Heart right ventricle (tissue), 16 donors: ENCODE measurements around the gene ACTL7A. TPM values are rescaled to one million over a fixed set of nuclear protein-coding genes. Genes with fewer than 3 reads are reported as not detected.

Experiments used
- ATAC-seq, 8 donors: fragments of 200-7000 bp; cut with Tn5 transposase; one replicate each; pipeline ENCODE4 v1.9.1; 2020; ENCODE audit warnings: mild to moderate bottlenecking in 8 of 8, moderate library complexity in 8 of 8, moderate number of reproducible peaks in 1 of 8
- DNase-seq, 2 donors: peaks; one replicate each; pipeline ENCODE4 v3.0.0-alpha.2; 2020
- H3K27ac ChIP-seq, 10 donors: fragments of 200-600 bp; sonication (generic) in 2 of 10; one replicate each; pipeline versions ENCODE4 v1.5.0 to v1.8.0; 2020 to 2022; ENCODE audit warnings: mild to moderate bottlenecking in 3 of 10
- H3K27me3 ChIP-seq, 7 donors: fragments of 200-600 bp; one replicate each; pipeline ENCODE4 v1.8.0; 2021 to 2022; ENCODE audit warnings: mild to moderate bottlenecking in 2 of 7
- H3K36me3 ChIP-seq, 9 donors: fragments of 200-600 bp; sonication (generic) in 1 of 9; one replicate each; pipeline versions ENCODE4 v1.5.0 to v1.8.0; 2020 to 2022; ENCODE audit warnings: mild to moderate bottlenecking in 2 of 9
- H3K4me1 ChIP-seq, 9 donors: fragments of 200-600 bp; sonication (generic) in 1 of 9; one replicate each; pipeline versions ENCODE4 v1.5.0 to v1.8.0; 2020 to 2022; ENCODE audit warnings: mild to moderate bottlenecking in 4 of 9
- H3K4me3 ChIP-seq, 10 donors: fragments of 200-600 bp; sonication (generic) in 2 of 10; one replicate each; pipeline versions ENCODE4 v1.5.0 to v1.8.0; 2020 to 2022; ENCODE audit warnings: mild to moderate bottlenecking in 7 of 10, moderate library complexity in 2 of 10
- H3K9me3 ChIP-seq, 11 donors: fragments of 200-600 bp in 10 of 11; sonication (generic) in 2 of 11; one replicate each; pipeline versions ENCODE4 v1.5.0 to v1.8.0; 2013 to 2022; ENCODE audit warnings: mild to moderate bottlenecking in 2 of 11, control low read depth in 1 of 11, moderate library complexity in 1 of 11
- CTCF ChIP-seq, 9 donors: fragments of 200-600 bp; sonication (generic) in 2 of 9; IDR thresholded peaks; one replicate each; pipeline versions ENCODE4 v1.5.0 to v1.8.0; 2021 to 2022; ENCODE audit warnings: antibody characterized with exemption in 9 of 9, mild to moderate bottlenecking in 5 of 9, moderate library complexity in 1 of 9
- WGBS, 2 donors: extraction: QIAGEN DNeasy Blood & Tissue Kit; methylation state at CpG; one replicate each; pipeline ENCODE4 v1.1.7; 2013; ENCODE audit warnings: inconsistent platforms in 1 of 2; 5-methylcytosine and 5-hydroxymethylcytosine counted together
- intact Hi-C, 10 donors: fragments of 100-400 bp; cut with DNase I; formaldehyde crosslinking; loops; one replicate each; pipeline versions ENCODE4 v1.11.1 to v1.14.2; 2022
- polyA plus RNA-seq, 2 donors: library from polyadenylated mRNA; stranded (reverse); fragments of 200-250 nt; gene quantifications; one replicate each; pipeline ENCODE4 v1.2.3, GENCODE V29; 2013
- total RNA-seq, 10 donors: library from RNA; stranded (reverse); fragmentation: NEBNext Ultra II Directional in 3 of 10; extraction: Animal tissue kit (Norgen Biotek cat#: 25700) in 3 of 10; gene quantifications; one replicate each; pipeline versions ENCODE4 v1.2.1 to v1.2.4, GENCODE V29; 2021 to 2023
- donor health status: Arrhythmogenic right ventricular cardiomyopathy.
- donor health status: ischemic (EF 13 %, LVEDD 7.1; RV severe dilation, severe dysfunction).
- donor health status: healthy with polysubstance abuse.
- donor health status: DM: no; HTN: yes; CAD: no.
- donor health status: DM: no; HTN: no; CAD: no.
- donor health status: ischemic (EF 25% LVEDD 6.9; RV normal size, moderate dysfunction).
- donor health status: ischemic (EF 25% LVEDD 5.7; RV mildly dilated, moderate dysfunction).
- donor health status: healthy.
- donor health status: DM: yes; HTN: yes; CAD: no.
- donor health status: Ischemic cardiomyopathy.
- donor health status: ischemic (EF 35%, LVEDD 5.7; RV mildly dilated, moderate dysfunction).
- donor health status: nonischemic (EF 11% LVEDD 7.7; RV severe dilation, severe dysfunction).
- donor health status: DM: yes; HTN: yes; CAD: no.
- donor health status: PGD.
- donor health status: ischemic (EF 29% LVEDD 5.4; RV normal size, mild dysfunction).
- donor health status: nonischemic (EF 23%, LVEDD 6.1; RV moderate dilation, normal function).

Gene ACTL7A
- total and polyA plus RNA-seq, 12 donors: not detected

- peaks cover 0 to 100% (median 81%) of the 10 kb centered on the region in 9 donors for H3K36me3 ChIP-seq
- intact Hi-C loops: loop anchor here in 1 of 10 donors (10.0 kb wide), 1 partner anchor 54 kb away; no protein-coding TSS in a partner anchor
- no peak for ATAC-seq
Measured at GRCh38 chr9:108910402-108910801, 48.3 kb downstream of the ACTL7A start.

GRCh38 chr9:108910914-108911313, 48.8 kb downstream of the ACTL7A start:
- WGBS, 2 donors: 96 to 97% methylated on average over 2 of the region's 2 CpGs
- no peak for DNase-seq
- ATAC-seq: no peak

More at GRCh38 chr9:108910402-108910801, 48.3 kb downstream of the ACTL7A start:
- Histone ChIP-seq H3K4me1 (no peaks in the 10 kb centered on the region), H3K4me3 (no peak overlapping the region), H3K27me3 (no peaks in the 10 kb centered on the region), H3K27ac (no peak overlapping the region), H3K9me3 (no peaks in the 10 kb centered on the region)
- DNase-seq: no peak
- no peak for TF ChIP-seq CTCF (IDR thresholded peaks at IDR 0.05)

GRCh38 chr9:108911820-108912219, 49.8 kb downstream of the ACTL7A start:
- 44% methylated on average over 1 of the region's 1 CpG for WGBS, 2 donors
- Histone ChIP-seq H3K9me3 (no peaks in the 10 kb centered on the region), H3K4me1 (no peaks in the 10 kb centered on the region), H3K27me3 (no peaks in the 10 kb centered on the region), H3K27ac (no peak overlapping the region), H3K36me3 (peaks cover 0 to 100% (median 75%) of the 10 kb centered on the region in 9 donors), H3K4me3 (no peak overlapping the region)
- no peak for ATAC-seq
- no peak for DNase-seq
- no peak for TF ChIP-seq CTCF (IDR thresholded peaks at IDR 0.05)
- intact Hi-C loops: loop anchor here in 1 of 10 donors (10.0 kb wide), 1 partner anchor 53 kb away; no protein-coding TSS in a partner anchor

More at GRCh38 chr9:108910914-108911313, 48.8 kb downstream of the ACTL7A start:
- H3K27ac ChIP-seq: no peak overlapping the region
- intact Hi-C loops: loop anchor here in 1 of 10 donors (10.0 kb wide), 1 partner anchor 54 kb away; no protein-coding TSS in a partner anchor
- H3K4me1 ChIP-seq: no peaks in the 10 kb centered on the region
- H3K9me3 ChIP-seq: no peaks in the 10 kb centered on the region
- no peak for TF ChIP-seq CTCF (IDR thresholded peaks at IDR 0.05)
- no peaks in the 10 kb centered on the region for H3K27me3 ChIP-seq
- H3K36me3 ChIP-seq: peaks cover 0 to 100% (median 81%) of the 10 kb centered on the region in 9 donors
- no peak overlapping the region for H3K4me3 ChIP-seq

Other genes starting within 250 kb of the ACTL7A start
- not detected for gene ACTL7B, start 6.3 kb upstream of the ACTL7A start, total RNA-seq
- not detected for gene ACTL7B, start 6.3 kb upstream of the ACTL7A start, polyA plus RNA-seq
- gene ELP1, start 71.9 kb downstream of the ACTL7A start, total RNA-seq: 10 to 100 TPM; 19.2 to 31.7 (median 25.7) TPM
- gene ELP1, start 71.9 kb downstream of the ACTL7A start, polyA plus RNA-seq: 10 to 100 TPM; 11.7 to 18.2 TPM
- gene ABITRAM, start 72.1 kb downstream of the ACTL7A start, total RNA-seq: 10 to 100 TPM; 11.5 to 17.7 (median 14.6) TPM
- gene ABITRAM, start 72.1 kb downstream of the ACTL7A start, polyA plus RNA-seq: 10 to 100 TPM in 1 of 2 donors, 1 to 10 TPM in 1; 9.1 to 15.4 TPM
- gene CTNNAL1, start 151.2 kb downstream of the ACTL7A start, total RNA-seq: 10 to 100 TPM; 48.5 to 75.4 (median 63.2) TPM
- 100 to 1,000 TPM in 1 of 2 donors, 10 to 100 TPM in 1; 42.7 to 115 TPM for gene CTNNAL1, start 151.2 kb downstream of the ACTL7A start, polyA plus RNA-seq